PC-3 (cell line): ENCODE results near the gene RNF151. TPM values are rescaled to one million over a fixed set of nuclear protein-coding genes. Genes with fewer than 3 reads are reported as not detected.
A peak's percentile ranks its signal among the peaks of the same experiment; 100 is the strongest.

ENCODE experiments used
- ATAC-seq: fragments of 200-7000 bp; cut with Tn5 transposase; 2 replicates; pipeline ENCODE4 v1.9.1; 2020; ENCODE audit warnings: mild to moderate bottlenecking, moderate library complexity
- BruUV-seq: library from RNA; stranded (reverse); fragments of 400-500 nt; replicated peaks from 2 replicates; lab custom pipeline; 2021; lab: Mats Ljungman, UMichigan
- CTCF ChIA-PET: fragments of 300-600 bp; sonication (Branson Sonifier 250); formaldehyde crosslinking; loops from one replicate; lab custom pipeline; 2022; ENCODE audit warnings: antibody characterized with exemption; lab: Charles Lee
- POLR2A ChIA-PET: fragments of 300-600 bp; sonication (Branson Sonifier 250); formaldehyde crosslinking; loops from one replicate; lab custom pipeline; 2022; ENCODE audit warnings: antibody characterized with exemption; ENCODE audit not compliant: unreplicated experiment; lab: Charles Lee
- DNase-seq: peaks from one replicate; pipeline ENCODE4 v3.0.0-alpha.2; 2015
- H2AFZ ChIP-seq: fragments of 300-600 bp; sonication (generic); 2 replicates; pipeline ENCODE4 v1.6.0; 2016; ENCODE audit warnings: antibody characterized with exemption, low read length
- H3F3A ChIP-seq: fragments of 300-600 bp; sonication (generic); one replicate; pipeline ENCODE4 v1.6.0; 2017; ENCODE audit warnings: antibody characterized with exemption, low read length, control low read depth, mild to moderate bottlenecking; ENCODE audit not compliant: unreplicated experiment
- H3K27ac ChIP-seq: fragments of 300-600 bp; sonication (generic); 2 replicates; pipeline ENCODE4 v1.5.1; 2016; ENCODE audit warnings: mild to moderate bottlenecking, low read length
- H3K27me3 ChIP-seq: fragments of 300-600 bp; sonication (generic); 2 replicates; pipeline ENCODE4 v1.6.1; 2016; ENCODE audit warnings: low read length, mixed read lengths
- H3K36me3 ChIP-seq: fragments of 300-600 bp; sonication (generic); 2 replicates; pipeline ENCODE4 v1.6.1; 2016; ENCODE audit warnings: low read depth, mixed run types, low read length, mixed read lengths
- H3K4me1 ChIP-seq: fragments of 300-600 bp; sonication (generic); 2 replicates; pipeline ENCODE4 v1.5.1; 2016; ENCODE audit warnings: low read length; ENCODE audit not compliant: insufficient read depth
- H3K4me2 ChIP-seq: fragments of 300-600 bp; sonication (generic); 2 replicates; pipeline ENCODE4 v1.6.0; 2016; ENCODE audit warnings: low read length
- H3K4me3 ChIP-seq: fragments of 300-600 bp; sonication (generic); 2 replicates; pipeline ENCODE4 v1.5.1; 2016; ENCODE audit warnings: mild to moderate bottlenecking, low read length, mixed read lengths
- H3K79me2 ChIP-seq: fragments of 300-600 bp; sonication (generic); 2 replicates; pipeline ENCODE4 v1.6.1; 2017; ENCODE audit warnings: low read length, mixed read lengths
- H3K9ac ChIP-seq: fragments of 300-600 bp; sonication (generic); 2 replicates; pipeline ENCODE4 v1.6.0; 2016; ENCODE audit warnings: mild to moderate bottlenecking, low read length
- H3K9me2 ChIP-seq: fragments of 300-600 bp; sonication (generic); replicated peaks from 2 replicates; pipeline ENCODE4 v1.6.1; 2016; ENCODE audit warnings: mixed run types, low read length, mixed read lengths
- H3K9me3 ChIP-seq: fragments of 300-600 bp; sonication (generic); 2 replicates; pipeline ENCODE4 v1.6.1; 2016; ENCODE audit warnings: low read length, mixed read lengths
- H4K20me1 ChIP-seq: fragments of 300-600 bp; sonication (generic); 2 replicates; pipeline ENCODE4 v1.6.1; 2016; ENCODE audit warnings: low read length, mixed read lengths
- CTCF ChIP-seq: fragments of 300-600 bp; sonication (generic); conservative IDR thresholded peaks from 2 replicates; pipeline ENCODE4 v1.5.1; 2017; ENCODE audit warnings: antibody characterized with exemption, low read depth, mild to moderate bottlenecking, low read length
- EZH2 ChIP-seq: fragments of 300-600 bp; sonication (generic); IDR thresholded peaks from one replicate; pipeline ENCODE4 v1.6.1; 2017; ENCODE audit warnings: antibody characterized with exemption, mild to moderate bottlenecking, low read length; ENCODE audit not compliant: unreplicated experiment
- EZH2phosphoT487 ChIP-seq: fragments of 300-600 bp; sonication (generic); IDR thresholded peaks from 2 replicates; pipeline ENCODE4 v1.6.1; 2018; ENCODE audit warnings: mild to moderate bottlenecking, antibody characterized with exemption, low read length, borderline replicate concordance
- intact Hi-C: fragments of 100-400 bp; cut with micrococcal nuclease; formaldehyde crosslinking; loops from 2 replicates; pipeline ENCODE4 v1.9.0; 2023
- total RNA-seq: library from RNA; depleted of rRNA; stranded (reverse); fragments of >200 nt; gene quantifications from 2 replicates; pipeline ENCODE4 v1.2.3, GENCODE V29; 2014

Gene RNF151
- total RNA-seq, 1 experiment from 2014 or later: not detected

GRCh38 chr16:1922357-1922756 lies 44.3 kb upstream of the RNF151 start:
- Histone ChIP-seq H3K9me2 (no peaks in the 10 kb centered on the region), H3K79me2 (no peaks in the 10 kb centered on the region), H3K9me3 (no peaks in the 10 kb centered on the region), H3K4me1 (peaks cover 6% of the 10 kb centered on the region; the same call in 1 of the 2 replicates), H3F3A (no peaks in the 10 kb centered on the region), H3K36me3 (no peaks in the 10 kb centered on the region), H3K4me3 (no peak overlapping the region), H3K9ac (no peak overlapping the region), H2AFZ (no peak overlapping the region), H3K4me2 (no peak overlapping the region), H4K20me1 (no peaks in the 10 kb centered on the region), H3K27ac (no peak overlapping the region), H3K27me3 (peaks cover 29% of the 10 kb centered on the region)
- BruUV-seq: no TSS peak
- DNase-seq: no peak
- TF ChIP-seq EZH2: no peak
- TF ChIP-seq CTCF: no peak
- TF ChIP-seq EZH2phosphoT487: no peak
- POLR2A ChIA-PET: no interaction called here
- CTCF ChIA-PET: no interaction called here
- ATAC-seq: no peak
- intact Hi-C loops: no loop called here

GRCh38 chr16:1923299-1924034 lies 43.2 kb upstream of the RNF151 start:
- TF ChIP-seq CTCF (peak; percentile 33), EZH2phosphoT487 (no peak), EZH2 (no peak)
- no peaks in the 10 kb centered on the region for H3K9me2 ChIP-seq
- H3K4me2 ChIP-seq: no peak overlapping the region
- no peaks in the 10 kb centered on the region for H3K9me3 ChIP-seq
- no peak overlapping the region for H2AFZ ChIP-seq
- H3K27me3 ChIP-seq: peaks cover 23% of the 10 kb centered on the region
- peak; percentile 65; the same call in 1 of the 2 replicates for ATAC-seq
- CTCF ChIA-PET: no interaction called here
- DNase-seq: peak; percentile 46
- H3K9ac ChIP-seq: no peak overlapping the region
- intact Hi-C loops: no loop called here
- H3K4me3 ChIP-seq: no peak overlapping the region
- POLR2A ChIA-PET: no interaction called here
- no peaks in the 10 kb centered on the region for H4K20me1 ChIP-seq
- no TSS peak for BruUV-seq
- H3K79me2 ChIP-seq: no peaks in the 10 kb centered on the region
- H3K4me1 ChIP-seq: peaks cover 6% of the 10 kb centered on the region; the same call in 1 of the 2 replicates
- H3K36me3 ChIP-seq: no peaks in the 10 kb centered on the region
- H3K27ac ChIP-seq: no peak overlapping the region
- H3F3A ChIP-seq: no peaks in the 10 kb centered on the region

- Histone ChIP-seq H3K27me3 (peaks cover 17% of the 10 kb centered on the region), H3K9me3 (no peaks in the 10 kb centered on the region), H3K79me2 (no peaks in the 10 kb centered on the region), H3K4me1 (peaks cover 6% of the 10 kb centered on the region; the same call in 1 of the 2 replicates), H4K20me1 (no peaks in the 10 kb centered on the region), H3F3A (no peaks in the 10 kb centered on the region), H3K4me2 (no peak overlapping the region), H3K9ac (no peak overlapping the region), H3K27ac (no peak overlapping the region), H3K36me3 (no peaks in the 10 kb centered on the region), H3K9me2 (no peaks in the 10 kb centered on the region), H2AFZ (no peak overlapping the region), H3K4me3 (no peak overlapping the region)
- ATAC-seq: no peak
- DNase-seq: no peak
- intact Hi-C loops: no loop called here
- ChIA-PET CTCF (no interaction called here), POLR2A (no interaction called here)
- TF ChIP-seq EZH2phosphoT487: no peak
- no peak for TF ChIP-seq EZH2
- BruUV-seq: no TSS peak
Observed at GRCh38 chr16:1924095-1924494, 42.6 kb upstream of the RNF151 start.
